GM12878 (cell line): Measurements from ENCODE around the gene ACE2. TPM values are rescaled to one million over a fixed set of nuclear protein-coding genes. Genes with fewer than 3 reads are reported as not detected.

Source experiments
- ATAC-seq: fragments of 200-7000 bp; cut with Tn5 transposase; 3 replicates; pipeline ENCODE4 v1.9.1; 2020; ENCODE audit warnings: mild to moderate bottlenecking, moderate library complexity
- BruUV-seq: library from RNA; stranded (reverse); fragments of 400-500 nt; replicated peaks from 2 replicates; lab custom pipeline; 2021; lab: Mats Ljungman, UMichigan
- CTCF ChIA-PET: fragments of 300-600 bp; sonication (Branson Sonifier 250); formaldehyde crosslinking; extraction: SDS; loops from one replicate; lab custom pipeline; 2021; ENCODE audit warnings: inconsistent platforms; lab: Yijun Ruan, JAX
- POLR2A ChIA-PET: fragments of 350-600 bp; formaldehyde crosslinking; extraction: SDS; loops from one replicate; lab custom pipeline; 2021; ENCODE audit warnings: inconsistent platforms; lab: Charles Lee
- RAD21 ChIA-PET: fragments of 300-600 bp; sonication (Branson Sonifier 250); formaldehyde crosslinking; loops from one replicate; lab custom pipeline; 2023; ENCODE audit warnings: antibody characterized with exemption; ENCODE audit not compliant: unreplicated experiment; lab: Charles Lee
- SMC1A ChIA-PET: fragments of 300-600 bp; sonication (Branson Sonifier 250); formaldehyde crosslinking; loops from one replicate; lab custom pipeline; 2023; ENCODE audit not compliant: unreplicated experiment, uncharacterized antibody; lab: Charles Lee
- DNase-seq: peaks from one replicate; pipeline ENCODE4 v3.0.0-alpha.2; 2011; ENCODE audit warnings: low read depth, low spot score
- FAIRE-seq: peaks from 3 replicates; lab custom pipeline; 2011; peaks lifted over from hg19 to GRCh38; lab: Jason Lieb, UNC
- H2AFZ ChIP-seq: 2 replicates; pipeline ENCODE4 v1.6.0; 2011; ENCODE audit warnings: low read depth, low read length, control low read depth; ENCODE audit not compliant: control insufficient read depth
- H3K27ac ChIP-seq: 2 replicates; pipeline ENCODE4 v1.5.1; 2011; ENCODE audit warnings: control low read depth; ENCODE audit not compliant: control insufficient read depth, insufficient read depth
- H3K27me3 ChIP-seq, 2 experiments: replicated peaks in 1 of 2; 2 replicates each; pipeline versions ENCODE4 v1.6.0 to v1.6.1; 2011; ENCODE audit warnings: low read length in 1 of 2; ENCODE audit not compliant: control insufficient read depth in 2 of 2, insufficient read depth in 2 of 2
- H3K36me3 ChIP-seq, 2 experiments: 2 replicates each; pipeline ENCODE4 v1.5.1; 2011; ENCODE audit warnings: low read length in 1 of 2; ENCODE audit not compliant: control insufficient read depth in 2 of 2, insufficient read depth in 2 of 2
- H3K4me1 ChIP-seq: 2 replicates; pipeline ENCODE4 v1.6.1; 2011; ENCODE audit warnings: mild to moderate bottlenecking, low read length, moderate library complexity, mixed read lengths; ENCODE audit not compliant: control insufficient read depth, insufficient read depth
- H3K4me2 ChIP-seq: 2 replicates; pipeline ENCODE4 v1.6.0; 2011; ENCODE audit warnings: control low read depth; ENCODE audit not compliant: control insufficient read depth, insufficient read depth
- H3K4me3 ChIP-seq: fragments of 200-600 bp; sonication (generic); 2 replicates; pipeline ENCODE4 v1.5.1; 2016
- H3K79me2 ChIP-seq: 2 replicates; pipeline ENCODE4 v1.6.0; 2011; ENCODE audit warnings: low read length; ENCODE audit not compliant: control insufficient read depth, insufficient read depth
- H3K9ac ChIP-seq: 2 replicates; pipeline ENCODE4 v1.8.0; 2011; ENCODE audit warnings: low read length, control low read depth, mixed read lengths; ENCODE audit not compliant: control insufficient read depth, insufficient read depth
- H3K9me3 ChIP-seq: replicated peaks from 3 replicates; pipeline ENCODE4 v1.5.1; 2011; ENCODE audit warnings: mild to moderate bottlenecking, low read length; ENCODE audit not compliant: control insufficient read depth, insufficient read depth
- H4K20me1 ChIP-seq: 2 replicates; pipeline ENCODE4 v1.6.0; 2011; ENCODE audit not compliant: control insufficient read depth, insufficient read depth
- CBFB ChIP-seq: IDR thresholded peaks from 2 replicates; pipeline ENCODE4 v1.6.1; 2016; ENCODE audit warnings: antibody characterized with exemption, low read depth
- DPF2 ChIP-seq: fragments of 450-650 bp; IDR thresholded peaks from 2 replicates; pipeline ENCODE4 v1.6.1; 2017; ENCODE audit warnings: mild to moderate bottlenecking
- EZH2 ChIP-seq: IDR thresholded peaks from 2 replicates; pipeline ENCODE4 v1.6.1; 2012; ENCODE audit warnings: low read depth, mild to moderate bottlenecking, control low read depth, inconsistent platforms, low read length, borderline replicate concordance; ENCODE audit not compliant: control insufficient read depth
- GATAD2B ChIP-seq: fragments of 450-650 bp; conservative IDR thresholded peaks from 2 replicates; pipeline ENCODE4 v1.6.1; 2017; ENCODE audit warnings: low read depth, mild to moderate bottlenecking, moderate library complexity
- HCFC1 ChIP-seq: fragments of 150-350 bp; IDR thresholded peaks from 2 replicates; pipeline ENCODE4 v1.6.1; 2014; ENCODE audit warnings: low read length
- HDGF ChIP-seq: fragments of 450-650 bp; IDR thresholded peaks from 2 replicates; pipeline ENCODE4 v1.6.1; 2016; ENCODE audit warnings: antibody characterized with exemption
- RUNX3 ChIP-seq: IDR thresholded peaks from 2 replicates; pipeline ENCODE4 v1.6.1; 2012; ENCODE audit warnings: low read length, inconsistent platforms
- SP1 ChIP-seq: IDR thresholded peaks from one replicate; pipeline ENCODE4 v1.6.1; 2011; ENCODE audit warnings: low read depth, low read length
- ZSCAN29 ChIP-seq: fragments of 450-650 bp; IDR thresholded peaks from 2 replicates; pipeline ENCODE4 v1.6.1; 2017; ENCODE audit warnings: mild to moderate bottlenecking, moderate library complexity
- WGBS: methylation state at CpG from one replicate; pipeline ENCODE4 v1.1.6; 2016; ENCODE audit warnings: low lambda C conversion rate; ENCODE audit not compliant: insufficient replicate concordance, insufficient coverage; ENCODE audit errors: missing lambda C conversion rate; 5-methylcytosine and 5-hydroxymethylcytosine counted together
- in situ Hi-C: fragments of 300-500 bp; cut with MboI; formaldehyde crosslinking; loops from 9 replicates; pipeline ENCODE4 v1.14.3; 2018; ENCODE audit warnings: mixed read lengths
- intact Hi-C: fragments of 100-400 bp; cut with micrococcal nuclease; formaldehyde crosslinking; loops from one replicate; pipeline ENCODE4 v1.14.2; 2022; ENCODE audit not compliant: unreplicated experiment
- polyA plus RNA-seq, 11 experiments: library from polyadenylated mRNA; depleted of rRNA in 4 of 11; unstranded in 6 of 11; stranded (reverse) in 5 of 11; fragments of >200 nt; fragmentation: Nextera tagmentation in 4 of 11; fragmentation: Illumina TruSeq in 1 of 11; extraction: Ambion mirVana in 4 of 11; extraction: Trizol in 1 of 11; gene quantifications; 1 replicate in 1 of 11; 2 replicates in 10 of 11; pipeline versions ENCODE4 v1.2.1 to v1.2.3, GENCODE V29; 2011 to 2016; ENCODE audit warnings: inconsistent platforms in 2 of 11, missing spikeins in 2 of 11, low read depth in 1 of 11
- total RNA-seq, 4 experiments: library from RNA; depleted of rRNA in 3 of 4; stranded (reverse); fragments of >200 nt in 3 of 4; fragmentation: Illumina TruSeq in 1 of 4; extraction: Trizol in 1 of 4; gene quantifications; 2 replicates each; pipeline versions ENCODE4 v1.2.1 to v1.2.3, GENCODE V29; 2013 to 2021
- TF ChIP-seq, protein P1 (sequence below): fragments of 450-650 bp; formaldehyde crosslinking; IDR thresholded peaks from 2 replicates; pipeline ENCODE4 v1.4.0; 2020; ENCODE audit warnings: mild to moderate bottlenecking, moderate library complexity
- TF ChIP-seq, protein P2 (sequence below): fragments of 450-650 bp; IDR thresholded peaks from 2 replicates; pipeline ENCODE4 v1.6.1; 2016; ENCODE audit warnings: mild to moderate bottlenecking

Gene ACE2
- total and polyA plus RNA-seq, 10 of the 15 experiments (the other 5 are each of a cell fraction or from before 2014, with no cell fraction given): 0.04 TPM; not detected in 9

DNA sequence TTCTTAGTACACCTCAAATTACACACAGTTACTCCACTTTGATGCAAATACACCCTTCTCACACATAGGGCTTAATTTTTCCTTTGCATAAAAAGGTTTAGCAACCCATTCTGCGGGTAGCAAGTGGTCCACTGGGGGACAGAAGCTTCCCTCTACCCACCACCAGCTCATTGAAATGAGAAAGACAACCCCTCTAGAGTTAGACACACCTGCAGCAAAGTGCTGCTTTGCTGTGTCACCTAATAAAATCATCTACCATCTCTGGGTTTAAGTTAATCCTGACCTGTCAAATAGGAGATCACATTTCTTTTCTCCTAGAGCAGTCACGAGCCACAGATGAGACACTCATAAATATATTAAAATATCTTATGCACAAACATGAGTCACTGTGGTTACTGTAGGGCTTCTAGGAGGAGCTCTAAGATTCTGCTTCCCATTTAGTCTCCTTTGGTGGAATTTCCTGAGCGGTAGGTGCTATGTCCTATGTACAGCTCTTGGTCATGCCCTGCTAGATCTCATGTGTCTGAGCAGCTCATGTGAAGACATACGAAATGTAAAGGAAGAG, 88.3 kb downstream of the ACE2 start:
- H3K4me2 ChIP-seq: no peak overlapping the region
- DNase-seq (no peak), FAIRE-seq (no peak)
- no peak overlapping the region for H3K9ac ChIP-seq
- SMC1A ChIA-PET: interaction anchor here (1.1 kb wide), 1 partner anchor 11 kb away, joined by 3 read pairs; no protein-coding TSS in a partner anchor
- RAD21 ChIA-PET: no interaction called here
- BruUV-seq: no TSS peak
- H3K4me1 ChIP-seq: no peaks in the 10 kb centered on the region
- no peak overlapping the region for H3K4me3 ChIP-seq
- CTCF ChIA-PET: no interaction called here
- in situ Hi-C loops: no loop called here
- TF ChIP-seq SP1: no peak
- TF ChIP-seq HCFC1: no peak
- TF ChIP-seq GATAD2B: no peak
- TF ChIP-seq RUNX3: no peak
- no peak for TF ChIP-seq EZH2
- no peak for TF ChIP-seq CBFB
- TF ChIP-seq HDGF: no peak
- TF ChIP-seq, protein P1, sequence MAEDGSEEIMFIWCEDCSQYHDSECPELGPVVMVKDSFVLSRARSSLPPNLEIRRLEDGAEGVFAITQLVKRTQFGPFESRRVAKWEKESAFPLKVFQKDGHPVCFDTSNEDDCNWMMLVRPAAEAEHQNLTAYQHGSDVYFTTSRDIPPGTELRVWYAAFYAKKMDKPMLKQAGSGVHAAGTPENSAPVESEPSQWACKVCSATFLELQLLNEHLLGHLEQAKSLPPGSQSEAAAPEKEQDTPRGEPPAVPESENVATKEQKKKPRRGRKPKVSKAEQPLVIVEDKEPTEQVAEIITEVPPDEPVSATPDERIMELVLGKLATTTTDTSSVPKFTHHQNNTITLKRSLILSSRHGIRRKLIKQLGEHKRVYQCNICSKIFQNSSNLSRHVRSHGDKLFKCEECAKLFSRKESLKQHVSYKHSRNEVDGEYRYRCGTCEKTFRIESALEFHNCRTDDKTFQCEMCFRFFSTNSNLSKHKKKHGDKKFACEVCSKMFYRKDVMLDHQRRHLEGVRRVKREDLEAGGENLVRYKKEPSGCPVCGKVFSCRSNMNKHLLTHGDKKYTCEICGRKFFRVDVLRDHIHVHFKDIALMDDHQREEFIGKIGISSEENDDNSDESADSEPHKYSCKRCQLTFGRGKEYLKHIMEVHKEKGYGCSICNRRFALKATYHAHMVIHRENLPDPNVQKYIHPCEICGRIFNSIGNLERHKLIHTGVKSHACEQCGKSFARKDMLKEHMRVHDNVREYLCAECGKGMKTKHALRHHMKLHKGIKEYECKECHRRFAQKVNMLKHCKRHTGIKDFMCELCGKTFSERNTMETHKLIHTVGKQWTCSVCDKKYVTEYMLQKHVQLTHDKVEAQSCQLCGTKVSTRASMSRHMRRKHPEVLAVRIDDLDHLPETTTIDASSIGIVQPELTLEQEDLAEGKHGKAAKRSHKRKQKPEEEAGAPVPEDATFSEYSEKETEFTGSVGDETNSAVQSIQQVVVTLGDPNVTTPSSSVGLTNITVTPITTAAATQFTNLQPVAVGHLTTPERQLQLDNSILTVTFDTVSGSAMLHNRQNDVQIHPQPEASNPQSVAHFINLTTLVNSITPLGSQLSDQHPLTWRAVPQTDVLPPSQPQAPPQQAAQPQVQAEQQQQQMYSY (CRISPR knock-in tag): no peak
- no peak for TF ChIP-seq ZSCAN29
- TF ChIP-seq, protein P2, sequence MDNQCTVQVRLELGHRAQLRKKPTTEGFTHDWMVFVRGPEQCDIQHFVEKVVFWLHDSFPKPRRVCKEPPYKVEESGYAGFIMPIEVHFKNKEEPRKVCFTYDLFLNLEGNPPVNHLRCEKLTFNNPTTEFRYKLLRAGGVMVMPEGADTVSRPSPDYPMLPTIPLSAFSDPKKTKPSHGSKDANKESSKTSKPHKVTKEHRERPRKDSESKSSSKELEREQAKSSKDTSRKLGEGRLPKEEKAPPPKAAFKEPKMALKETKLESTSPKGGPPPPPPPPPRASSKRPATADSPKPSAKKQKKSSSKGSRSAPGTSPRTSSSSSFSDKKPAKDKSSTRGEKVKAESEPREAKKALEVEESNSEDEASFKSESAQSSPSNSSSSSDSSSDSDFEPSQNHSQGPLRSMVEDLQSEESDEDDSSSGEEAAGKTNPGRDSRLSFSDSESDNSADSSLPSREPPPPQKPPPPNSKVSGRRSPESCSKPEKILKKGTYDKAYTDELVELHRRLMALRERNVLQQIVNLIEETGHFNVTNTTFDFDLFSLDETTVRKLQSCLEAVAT: no peak
- no peak for TF ChIP-seq DPF2
- TF ChIP-seq, all 136 proteins: peak for 0
- WGBS: 14% methylated on average over 4 of the region's 4 CpGs
- no peak overlapping the region for H3K27ac ChIP-seq
- H2AFZ ChIP-seq: no peak overlapping the region
- H3K27me3 ChIP-seq: no peaks in the 10 kb centered on the region; a peak in 2 of 4 replicates
- intact Hi-C loops: no loop called here
- no peak for ATAC-seq
- POLR2A ChIA-PET: no interaction called here
- H3K79me2 ChIP-seq: no peaks in the 10 kb centered on the region
- no peaks in the 10 kb centered on the region for H3K9me3 ChIP-seq
- H3K36me3 ChIP-seq: no peaks in the 10 kb centered on the region
- H4K20me1 ChIP-seq: no peaks in the 10 kb centered on the region
